IMR-90 (cell line): ENCODE results near the gene RNF213. TPM values are rescaled to one million over a fixed set of nuclear protein-coding genes. Genes with fewer than 3 reads are reported as not detected.

Experiments
- ATAC-seq: fragments of 200-7000 bp; cut with Tn5 transposase; 2 replicates; pipeline ENCODE4 v1.9.1; 2020; ENCODE audit warnings: low read depth, mild to moderate bottlenecking, moderate library complexity
- BruUV-seq: library from RNA; stranded (reverse); fragments of 400-500 nt; replicated peaks from 2 replicates; lab custom pipeline; 2021; lab: Mats Ljungman, UMichigan
- CTCF ChIA-PET: fragments of 300-600 bp; formaldehyde crosslinking; extraction: SDS; loops from one replicate; lab custom pipeline; 2021; ENCODE audit warnings: antibody characterized with exemption; lab: Yijun Ruan, JAX
- POLR2A ChIA-PET: fragments of 300-600 bp; sonication (Branson Sonifier 250); formaldehyde crosslinking; loops from one replicate; lab custom pipeline; 2022; ENCODE audit warnings: antibody characterized with exemption; ENCODE audit not compliant: unreplicated experiment; lab: Charles Lee
- DNase-seq: peaks from one replicate; pipeline ENCODE4 v3.0.0; 2013
- H2AFZ ChIP-seq: replicated peaks from 2 replicates; pipeline ENCODE3; 2013; ENCODE audit warnings: low read length, mild to moderate bottlenecking; ENCODE audit not compliant: poor library complexity
- H2AK5ac ChIP-seq: 2 replicates; pipeline ENCODE4 v1.6.1; 2013; ENCODE audit warnings: low read depth, low read length, inconsistent platforms
- H2AK9ac ChIP-seq: replicated peaks from 2 replicates; pipeline ENCODE3; 2013; ENCODE audit warnings: mild to moderate bottlenecking, low read depth, low read length, moderate library complexity; ENCODE audit not compliant: poor library complexity
- H2BK120ac ChIP-seq: 2 replicates; pipeline ENCODE4 v1.6.1; 2013; ENCODE audit warnings: low read depth, low read length, inconsistent platforms
- H2BK15ac ChIP-seq: 3 replicates; pipeline ENCODE4 v1.6.1; 2013; ENCODE audit warnings: low read depth, low read length, inconsistent platforms
- H2BK20ac ChIP-seq: 2 replicates; pipeline ENCODE4 v1.6.1; 2013; ENCODE audit warnings: low read depth, mild to moderate bottlenecking, inconsistent platforms, low read length, moderate library complexity
- H2BK5ac ChIP-seq: 2 replicates; pipeline ENCODE4 v1.6.1; 2013; ENCODE audit warnings: mild to moderate bottlenecking, low read depth, low read length, inconsistent platforms; ENCODE audit not compliant: poor library complexity, severe bottlenecking
- H3K14ac ChIP-seq: replicated peaks from 2 replicates; pipeline ENCODE4 v1.6.1; 2013; ENCODE audit warnings: low read depth, low read length, inconsistent platforms
- H3K18ac ChIP-seq: 2 replicates; pipeline ENCODE4 v1.6.1; 2013; ENCODE audit warnings: low read depth, low read length, control low read depth
- H3K23ac ChIP-seq: 2 replicates; pipeline ENCODE4 v1.6.1; 2013; ENCODE audit warnings: low read depth, low read length, inconsistent platforms
- H3K27ac ChIP-seq: 2 replicates; pipeline ENCODE4 v1.5.1; 2013; ENCODE audit warnings: mild to moderate bottlenecking, control low read depth, low read length; ENCODE audit not compliant: insufficient read depth
- H3K27me3 ChIP-seq: 2 replicates; pipeline ENCODE4 v1.6.1; 2013; ENCODE audit warnings: low read length; ENCODE audit not compliant: control insufficient read depth, insufficient read depth
- H3K36me3 ChIP-seq: 2 replicates; pipeline ENCODE4 v1.6.1; 2013; ENCODE audit warnings: low read length, mixed read lengths; ENCODE audit not compliant: control insufficient read depth, insufficient read depth
- H3K4ac ChIP-seq: 2 replicates; pipeline ENCODE4 v1.6.1; 2013; ENCODE audit warnings: low read depth, low read length, inconsistent platforms
- H3K4me1 ChIP-seq: 2 replicates; pipeline ENCODE4 v1.6.1; 2013; ENCODE audit warnings: low read length, mixed read lengths; ENCODE audit not compliant: control insufficient read depth, insufficient read depth
- H3K4me2 ChIP-seq: 2 replicates; pipeline ENCODE4 v1.6.1; 2013; ENCODE audit warnings: low read depth, mild to moderate bottlenecking, control low read depth, low read length, moderate library complexity
- H3K4me3 ChIP-seq: 2 replicates; pipeline ENCODE4 v1.5.1; 2013; ENCODE audit warnings: low read depth, mild to moderate bottlenecking, control low read depth, low read length, moderate library complexity; ENCODE audit not compliant: insufficient read depth
- H3K56ac ChIP-seq: 2 replicates; pipeline ENCODE4 v1.6.1; 2013; ENCODE audit warnings: low read length, inconsistent platforms; ENCODE audit not compliant: insufficient read depth; ENCODE audit errors: extremely low read depth
- H3K79me1 ChIP-seq, 2 experiments: 2 replicates each; pipeline ENCODE4 v1.6.1; 2013; ENCODE audit warnings: low read length in 2 of 2, inconsistent platforms in 1 of 2, low read depth in 1 of 2
- H3K9ac ChIP-seq: 2 replicates; pipeline ENCODE4 v1.6.1; 2013; ENCODE audit warnings: low read depth, low read length, control low read depth
- H3K9me1 ChIP-seq: 2 replicates; pipeline ENCODE4 v1.6.1; 2013; ENCODE audit warnings: low read length, inconsistent platforms; ENCODE audit not compliant: insufficient read depth
- H3K9me3 ChIP-seq: 2 replicates; pipeline ENCODE4 v1.6.1; 2013; ENCODE audit warnings: low read length; ENCODE audit not compliant: control insufficient read depth, insufficient read depth
- H4K20me1 ChIP-seq: 2 replicates; pipeline ENCODE4 v1.6.1; 2013; ENCODE audit warnings: low read length, inconsistent platforms; ENCODE audit not compliant: insufficient read depth
- H4K5ac ChIP-seq: 2 replicates; pipeline ENCODE4 v1.6.1; 2013; ENCODE audit warnings: mild to moderate bottlenecking, low read depth, low read length, control low read depth
- H4K8ac ChIP-seq, 2 experiments: 2 replicates each; pipeline ENCODE4 v1.6.1; 2013; ENCODE audit warnings: low read depth in 2 of 2, low read length in 2 of 2, control low read depth in 1 of 2, inconsistent platforms in 1 of 2
- H4K91ac ChIP-seq: 2 replicates; pipeline ENCODE4 v1.6.1; 2013; ENCODE audit warnings: low read depth, low read length, inconsistent platforms; ENCODE audit not compliant: insufficient read depth
- CEBPB ChIP-seq: IDR thresholded peaks from 2 replicates; pipeline ENCODE4 v1.6.1; 2012; ENCODE audit warnings: low read depth, low read length, improper control_type of control experiment
- CHD1 ChIP-seq: IDR thresholded peaks from 2 replicates; pipeline ENCODE4 v1.6.1; 2012; ENCODE audit warnings: low read depth, low read length, improper control_type of control experiment
- FOS ChIP-seq: fragments of 150-350 bp; IDR thresholded peaks from 2 replicates; pipeline ENCODE4 v1.6.1; 2016; ENCODE audit warnings: low read depth, low read length
- MAFK ChIP-seq: IDR thresholded peaks from 2 replicates; pipeline ENCODE4 v1.6.1; 2012; ENCODE audit warnings: low read depth, low read length, improper control_type of control experiment
- MAZ ChIP-seq: IDR thresholded peaks from 2 replicates; pipeline ENCODE4 v1.6.1; 2012; ENCODE audit warnings: low read depth, mild to moderate bottlenecking, low read length, improper control_type of control experiment, moderate library complexity, borderline replicate concordance
- MXI1 ChIP-seq: IDR thresholded peaks from 2 replicates; pipeline ENCODE4 v1.6.1; 2012; ENCODE audit warnings: low read depth, mild to moderate bottlenecking, low read length, moderate library complexity, borderline replicate concordance
- NFE2L2 ChIP-seq: fragments of 150-350 bp; IDR thresholded peaks from 2 replicates; pipeline ENCODE4 v1.6.1; 2016; ENCODE audit warnings: low read depth, mild to moderate bottlenecking, low read length
- POLR2A ChIP-seq: IDR thresholded peaks from 2 replicates; pipeline ENCODE4 v1.6.1; 2012; ENCODE audit warnings: mild to moderate bottlenecking, low read depth, low read length
- RAD21 ChIP-seq: IDR thresholded peaks from 2 replicates; pipeline ENCODE4 v1.6.1; 2012; ENCODE audit warnings: low read length, improper control_type of control experiment
- RCOR1 ChIP-seq: IDR thresholded peaks from 2 replicates; pipeline ENCODE4 v1.6.1; 2012; ENCODE audit warnings: mild to moderate bottlenecking, low read length, improper control_type of control experiment; ENCODE audit not compliant: insufficient replicate concordance
- SMC3 ChIP-seq: fragments of 150-350 bp; IDR thresholded peaks from 2 replicates; pipeline ENCODE4 v1.6.1; 2016; ENCODE audit warnings: low read depth, mild to moderate bottlenecking, antibody characterized with exemption, low read length, moderate library complexity
- USF2 ChIP-seq: fragments of 150-350 bp; IDR thresholded peaks from 2 replicates; pipeline ENCODE4 v1.6.1; 2017; ENCODE audit warnings: mild to moderate bottlenecking, antibody characterized with exemption, low read length, low read depth
- WGBS, 2 experiments: methylation state at CpG; one replicate each; pipeline versions ENCODE4 v1.1.5 to v1.1.7; 2013; ENCODE audit warnings: missing lambda C conversion rate in 2 of 2; ENCODE audit not compliant: insufficient read length in 1 of 2; ENCODE audit errors: extremely low coverage in 2 of 2; 5-methylcytosine and 5-hydroxymethylcytosine counted together
- dilution Hi-C: fragments of 300-500 bp; cut with HindIII; formaldehyde crosslinking; loops from one replicate; pipeline ENCODE4 v1.14.3; 2018; ENCODE audit warnings: low sequenced_read_pairs; ENCODE audit not compliant: unreplicated experiment
- in situ Hi-C: fragments of 300-500 bp; cut with MboI; formaldehyde crosslinking; loops from 3 replicates; pipeline ENCODE4 v1.14.3; 2019; ENCODE audit warnings: low sequenced_read_pairs, inconsistent platforms, mixed read lengths
- intact Hi-C: fragments of 100-400 bp; cut with micrococcal nuclease; formaldehyde crosslinking; loops from 2 replicates; pipeline ENCODE4 v1.10.0; 2022
- polyA plus RNA-seq, 3 experiments: library from polyadenylated mRNA; depleted of rRNA; stranded (reverse); fragments of >200 nt; gene quantifications; 2 replicates each; pipeline ENCODE4 v1.2.3, GENCODE V29; 2012; ENCODE audit warnings: low replicate concordance in 1 of 3
- total RNA-seq: library from RNA; depleted of rRNA; stranded (reverse); fragments of >200 nt; gene quantifications from 2 replicates; pipeline ENCODE4 v1.2.3, GENCODE V29; 2012
- TF ChIP-seq, protein P1 (sequence below): conservative IDR thresholded peaks from 2 replicates; pipeline ENCODE4 v1.5.1; 2012; ENCODE audit warnings: mild to moderate bottlenecking, low read depth, low read length, improper control_type of control experiment
- TF ChIP-seq, protein P2 (sequence below): fragments of 150-350 bp; IDR thresholded peaks from 2 replicates; pipeline ENCODE4 v1.6.1; 2016; ENCODE audit warnings: low read depth, mild to moderate bottlenecking, low read length, moderate library complexity, borderline replicate concordance

RNF213 gene
- total and polyA plus RNA-seq, 2 of the 4 experiments (the other 2 are of a cell fraction): 23.4 to 36.0 TPM

GRCh38 chr17:80381416-80381923, 120.8 kb downstream of the RNF213 start:
- H3K4me2 ChIP-seq: no peak overlapping the region
- no peak overlapping the region for H3K4ac ChIP-seq
- in situ Hi-C loops: no loop called here
- CTCF ChIA-PET: no interaction called here
- no peak overlapping the region for H3K18ac ChIP-seq
- 98% methylated on average over 9 of the region's 18 CpGs; no CpG with 5 or more reads in 1 of the 2 experiments for WGBS, 2 experiments
- no peak overlapping the region for H2BK20ac ChIP-seq
- BruUV-seq: no TSS peak
- H4K8ac ChIP-seq: no peak overlapping the region
- peaks cover 6% of the 10 kb centered on the region; the same call in 1 of the 2 replicates for H3K9me1 ChIP-seq
- H3K9me3 ChIP-seq: no peaks in the 10 kb centered on the region
- H3K27me3 ChIP-seq: no peaks in the 10 kb centered on the region
- H2BK5ac ChIP-seq: no peak overlapping the region
- no peak overlapping the region for H2AFZ ChIP-seq
- TF ChIP-seq SMC3 (no peak), RAD21 (no peak), NFE2L2 (no peak), RCOR1 (no peak), POLR2A (no peak), MAFK (no peak), FOS (no peak), MXI1 (no peak), MAZ (no peak), CEBPB (no peak), USF2 (no peak), CHD1 (no peak)
- TF ChIP-seq, protein P1, sequence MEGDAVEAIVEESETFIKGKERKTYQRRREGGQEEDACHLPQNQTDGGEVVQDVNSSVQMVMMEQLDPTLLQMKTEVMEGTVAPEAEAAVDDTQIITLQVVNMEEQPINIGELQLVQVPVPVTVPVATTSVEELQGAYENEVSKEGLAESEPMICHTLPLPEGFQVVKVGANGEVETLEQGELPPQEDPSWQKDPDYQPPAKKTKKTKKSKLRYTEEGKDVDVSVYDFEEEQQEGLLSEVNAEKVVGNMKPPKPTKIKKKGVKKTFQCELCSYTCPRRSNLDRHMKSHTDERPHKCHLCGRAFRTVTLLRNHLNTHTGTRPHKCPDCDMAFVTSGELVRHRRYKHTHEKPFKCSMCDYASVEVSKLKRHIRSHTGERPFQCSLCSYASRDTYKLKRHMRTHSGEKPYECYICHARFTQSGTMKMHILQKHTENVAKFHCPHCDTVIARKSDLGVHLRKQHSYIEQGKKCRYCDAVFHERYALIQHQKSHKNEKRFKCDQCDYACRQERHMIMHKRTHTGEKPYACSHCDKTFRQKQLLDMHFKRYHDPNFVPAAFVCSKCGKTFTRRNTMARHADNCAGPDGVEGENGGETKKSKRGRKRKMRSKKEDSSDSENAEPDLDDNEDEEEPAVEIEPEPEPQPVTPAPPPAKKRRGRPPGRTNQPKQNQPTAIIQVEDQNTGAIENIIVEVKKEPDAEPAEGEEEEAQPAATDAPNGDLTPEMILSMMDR: no peak
- TF ChIP-seq, protein P2, sequence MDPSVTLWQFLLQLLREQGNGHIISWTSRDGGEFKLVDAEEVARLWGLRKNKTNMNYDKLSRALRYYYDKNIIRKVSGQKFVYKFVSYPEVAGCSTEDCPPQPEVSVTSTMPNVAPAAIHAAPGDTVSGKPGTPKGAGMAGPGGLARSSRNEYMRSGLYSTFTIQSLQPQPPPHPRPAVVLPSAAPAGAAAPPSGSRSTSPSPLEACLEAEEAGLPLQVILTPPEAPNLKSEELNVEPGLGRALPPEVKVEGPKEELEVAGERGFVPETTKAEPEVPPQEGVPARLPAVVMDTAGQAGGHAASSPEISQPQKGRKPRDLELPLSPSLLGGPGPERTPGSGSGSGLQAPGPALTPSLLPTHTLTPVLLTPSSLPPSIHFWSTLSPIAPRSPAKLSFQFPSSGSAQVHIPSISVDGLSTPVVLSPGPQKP: no peak
- H3K4me1 ChIP-seq: no peaks in the 10 kb centered on the region
- H3K9ac ChIP-seq: no peak overlapping the region
- ATAC-seq: no peak
- no peak overlapping the region for H4K91ac ChIP-seq
- H2AK9ac ChIP-seq: peak overlapping the region; percentile 10
- no peak overlapping the region for H3K14ac ChIP-seq
- no peak overlapping the region for H3K23ac ChIP-seq
- DNase-seq: no peak
- H2BK15ac ChIP-seq: no peak overlapping the region
- intact Hi-C loops: no loop called here
- dilution Hi-C loops: no loop called here
- H2AK5ac ChIP-seq: no peak overlapping the region
- H3K36me3 ChIP-seq: peaks cover 78% of the 10 kb centered on the region
- H3K4me3 ChIP-seq: no peak overlapping the region
- POLR2A ChIA-PET: no interaction called here
- no peaks in the 10 kb centered on the region; the same call in 1 of the 2 replicates for H4K20me1 ChIP-seq
- no peak overlapping the region for H4K5ac ChIP-seq
- H3K79me1 ChIP-seq: peaks cover 0 to 7% of the 10 kb centered on the region in 2 experiments; a peak in 1 of 4 replicates
- H2BK120ac ChIP-seq: no peak overlapping the region
- no peak overlapping the region for H3K56ac ChIP-seq
- no peak overlapping the region for H3K27ac ChIP-seq
